NCI-H2227 (cell line): ENCODE results near the gene SEMA3B.
"Not testable (repeated sequence)": the region's sequence is repeated elsewhere in the genome, so short reads cannot be mapped to it uniquely, and the experiment has no call there.

ENCODE experiments used
- DNase-seq: peaks from one replicate; lab custom pipeline; 2025; ENCODE audit not compliant: unreplicated experiment; lab: John Stamatoyannopoulos, UW

SEMA3B gene

DNA sequence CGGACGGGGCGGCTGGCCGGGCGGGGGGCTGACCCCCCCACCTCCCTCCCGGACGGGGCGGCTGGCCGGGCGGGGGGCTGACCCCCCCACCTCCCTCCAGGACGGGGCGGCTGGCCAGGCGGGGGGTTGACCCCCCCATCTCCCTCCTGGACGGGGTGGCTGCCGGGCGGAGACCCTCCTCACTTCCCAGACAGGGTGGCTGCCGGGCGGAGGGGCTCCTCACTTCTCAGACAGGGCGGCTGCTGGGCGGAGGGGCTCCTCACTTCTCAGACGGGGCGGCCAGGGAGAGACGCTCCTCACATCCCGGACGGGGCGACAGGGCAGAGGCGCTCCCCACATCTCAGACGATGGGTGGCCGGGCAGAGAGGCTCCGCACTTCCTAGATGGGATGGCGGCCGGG, 43.1 kb downstream of the SEMA3B start:
- not testable (repeated sequence) for DNase-seq

GRCh38 chr3:50314342-50314741, 45.4 kb downstream of the SEMA3B start:
- no peak for DNase-seq

- no peak for DNase-seq
Measured at GRCh38 chr3:50314816-50315215, 45.9 kb downstream of the SEMA3B start.

- DNase-seq = peak; percentile 67
Measured at GRCh38 chr3:50316657-50317242, 47.8 kb downstream of the SEMA3B start.

DNA sequence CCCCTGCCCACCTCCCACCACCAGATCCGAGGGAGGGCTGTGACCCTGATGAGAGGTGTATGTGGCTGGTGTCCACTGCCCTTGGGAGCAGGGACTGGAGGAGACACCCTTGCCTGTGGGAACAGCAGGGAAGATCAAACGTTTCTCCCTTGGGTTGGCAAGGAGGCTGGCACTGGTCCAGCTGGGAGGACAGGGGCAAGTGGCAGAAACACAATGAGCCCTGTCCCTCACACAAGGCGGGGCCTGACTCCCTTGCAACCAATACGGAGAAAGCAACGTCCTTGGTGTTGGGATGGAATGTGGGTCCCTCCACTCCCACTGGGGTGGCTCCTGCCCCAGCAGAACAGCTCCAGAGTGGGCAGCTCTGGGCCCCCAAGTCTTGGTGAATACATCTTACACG, 48.4 kb downstream of the SEMA3B start:
- no peak for DNase-seq

- no peak for DNase-seq
Measured at GRCh38 chr3:50318163-50318562, 49.2 kb downstream of the SEMA3B start.

GRCh38 chr3:50318615-50319014, 49.7 kb downstream of the SEMA3B start:
- DNase-seq = no peak

DNA sequence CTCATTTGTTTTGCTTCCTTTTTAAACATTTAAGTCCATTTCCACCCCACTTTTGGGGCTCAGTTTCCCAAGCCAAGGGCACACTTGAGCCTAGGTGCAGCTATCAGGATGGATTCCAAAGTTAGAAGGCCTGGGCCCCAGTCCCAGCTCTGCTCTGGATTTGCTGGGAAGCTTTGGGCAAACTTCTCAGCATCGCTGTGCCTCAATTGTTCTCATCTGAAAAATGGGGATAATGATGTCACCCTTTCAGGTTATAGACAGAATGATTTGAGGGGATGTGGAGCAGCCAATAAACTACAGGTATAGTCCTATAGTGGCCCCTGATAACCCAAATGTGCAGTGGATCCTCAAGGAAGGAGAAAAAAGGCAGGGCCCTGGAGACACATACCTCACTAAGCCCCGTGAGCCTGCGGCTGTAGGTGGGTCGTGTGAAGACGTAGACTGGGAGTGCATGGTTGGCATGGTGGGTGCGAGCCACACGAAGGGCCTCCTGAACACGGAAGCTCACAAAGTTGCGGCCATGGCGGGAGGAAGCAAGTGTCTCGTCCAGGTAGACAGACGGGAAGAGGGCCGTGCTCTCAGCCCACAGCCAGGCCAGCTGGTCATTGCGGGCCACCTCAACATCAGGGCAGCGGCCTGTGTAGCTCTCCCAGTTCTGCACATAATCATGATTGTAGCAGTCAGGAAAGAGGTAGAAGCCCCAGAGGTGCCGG, 50.4 kb downstream of the SEMA3B start:
- no peak for DNase-seq

- no peak for DNase-seq
Measured at GRCh38 chr3:50319894-50320625, 51.1 kb downstream of the SEMA3B start.

DNA sequence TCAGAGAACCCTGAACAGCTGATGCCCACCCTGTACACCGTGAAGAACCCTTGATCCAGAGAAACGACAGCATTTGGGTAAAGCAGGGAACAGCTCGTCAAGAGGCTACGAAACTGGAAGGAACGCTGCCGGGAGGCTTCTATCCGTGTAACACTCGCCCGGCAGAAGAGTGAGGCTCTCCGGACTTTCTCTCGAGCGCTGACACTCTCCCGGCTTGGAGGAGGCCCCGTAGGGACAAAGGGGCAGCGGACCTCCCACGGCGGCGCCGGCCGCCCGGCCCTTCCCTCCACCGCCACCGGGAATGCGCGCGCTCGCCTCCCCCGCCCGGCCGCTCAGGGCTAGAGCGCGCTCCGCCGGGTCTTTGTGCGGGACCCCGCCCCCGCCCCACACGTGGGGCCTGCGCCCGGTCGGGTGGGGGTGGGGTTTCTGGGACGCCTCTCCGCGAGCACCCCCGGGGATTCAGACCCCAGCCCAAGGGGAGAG, 51.9 kb downstream of the SEMA3B start:
- DNase-seq = peak; percentile 84

GRCh38 chr3:50321336-50322114, 52.6 kb downstream of the SEMA3B start:
- DNase-seq = peak; percentile 88

DNA sequence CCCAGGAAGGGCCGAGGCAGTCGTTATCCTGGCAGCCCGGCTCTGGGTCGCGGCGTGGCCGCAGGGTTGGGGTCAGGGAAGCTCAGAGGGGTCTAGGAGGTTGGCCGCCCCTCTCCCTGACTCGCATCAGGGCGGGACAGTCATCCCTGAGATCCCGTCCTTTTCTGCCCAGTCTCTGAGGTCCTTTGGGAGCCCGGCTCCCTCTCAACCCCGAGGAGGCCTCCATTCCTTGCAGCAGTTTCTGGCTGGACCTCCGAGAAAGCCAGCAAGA, 53.1 kb downstream of the SEMA3B start:
- no peak for DNase-seq

DNA sequence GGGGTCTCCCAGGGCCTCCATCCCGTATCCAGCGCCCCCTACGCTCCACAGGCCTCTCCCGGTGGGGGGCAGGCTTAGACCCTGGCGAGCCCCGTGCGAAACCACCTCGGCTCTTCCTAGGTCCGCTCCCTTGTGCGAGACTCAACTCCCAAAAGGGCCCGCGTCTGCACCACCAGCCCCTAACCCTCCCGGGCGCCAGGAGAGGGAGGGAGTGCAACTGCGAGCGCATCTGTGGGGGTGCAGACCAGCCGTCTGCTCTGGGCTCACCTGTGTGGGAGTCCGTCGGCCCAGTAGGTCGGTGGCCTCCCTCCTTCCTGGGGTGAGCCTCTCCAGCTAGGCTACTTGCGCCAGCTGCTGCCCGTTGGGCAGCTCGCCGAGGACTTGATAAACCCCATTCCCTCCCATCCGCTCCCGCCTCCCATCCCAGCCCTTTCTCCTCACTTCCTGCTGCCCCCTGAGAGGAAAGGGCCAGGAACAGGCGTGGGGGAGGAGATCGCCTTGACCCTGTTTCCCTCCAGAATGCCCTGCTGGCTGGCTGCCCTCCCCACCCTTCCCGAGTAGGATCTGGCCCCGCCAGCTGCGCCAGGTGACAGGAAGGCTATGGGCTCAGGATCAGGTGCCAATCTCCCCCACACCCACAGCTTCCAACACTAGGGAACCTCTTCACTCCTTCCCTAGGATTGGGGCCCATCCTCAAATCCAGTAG, 53.6 kb downstream of the SEMA3B start, which contains the start of gene HYAL2:
Gene HYAL2 (minus strand): TSS at position 360 of the 706 bp plus-strand sequence. CDS start 2,256 bp downstream, outside the sequence.
- DNase-seq = no peak

- no peak for DNase-seq
Measured at GRCh38 chr3:50323092-50323600, 54.2 kb downstream of the SEMA3B start.

GRCh38 chr3:50323614-50324199, 54.8 kb downstream of the SEMA3B start:
- no peak for DNase-seq

DNA sequence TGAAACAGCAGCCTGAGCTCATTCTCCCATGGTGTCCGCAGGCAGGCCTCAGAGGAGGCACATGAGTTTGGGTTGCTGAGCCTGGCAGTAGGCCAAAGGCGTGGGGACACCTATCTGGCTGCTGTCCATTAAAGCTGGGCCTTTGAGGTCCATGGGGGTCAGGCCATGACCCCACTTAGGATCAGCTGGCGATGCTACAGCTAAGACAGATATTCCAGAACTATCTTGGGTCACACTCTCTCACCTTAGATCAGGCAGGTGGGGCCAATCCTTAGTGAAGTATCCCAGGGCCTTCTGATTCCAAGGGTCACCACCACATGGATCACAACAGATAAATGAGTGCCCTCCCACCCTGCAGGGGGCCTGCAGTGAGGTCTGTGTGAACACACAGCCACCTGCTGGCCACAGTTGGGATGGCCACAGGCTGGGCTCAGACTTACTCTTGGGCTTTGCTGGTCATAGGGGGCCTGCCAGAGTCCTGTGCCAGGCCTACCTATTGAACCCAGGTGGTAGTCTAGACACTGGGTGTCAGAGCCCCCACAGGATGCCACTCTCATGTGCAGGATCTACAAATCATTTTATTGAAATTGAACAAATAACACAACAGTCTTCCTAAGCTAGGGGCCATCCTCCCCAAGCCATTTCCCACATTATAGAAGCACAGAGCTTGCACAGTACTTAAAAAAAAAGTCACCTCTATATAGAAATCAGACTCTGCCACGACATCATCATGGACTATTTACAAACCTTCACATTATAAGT, 55.6 kb downstream of the SEMA3B start:
- peak; percentile 81 for DNase-seq

DNA sequence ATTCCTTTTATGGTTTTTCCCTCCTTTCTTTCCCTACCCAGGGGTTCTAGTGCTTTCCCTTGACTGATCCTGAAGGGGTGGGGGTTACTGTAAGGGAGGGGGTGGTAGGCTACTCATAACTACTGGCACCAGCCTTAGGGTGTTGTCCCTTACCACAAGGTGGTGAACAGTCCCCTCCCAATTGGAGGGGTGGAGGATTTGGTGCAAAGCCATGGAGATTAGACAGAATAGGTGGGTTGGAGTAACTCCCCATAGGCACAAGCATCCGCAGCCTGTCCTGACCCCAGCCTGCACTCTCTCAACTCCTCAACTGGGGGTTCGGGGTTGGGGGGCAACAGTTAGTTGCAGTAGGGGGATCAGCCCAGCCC, 56.1 kb downstream of the SEMA3B start:
- DNase-seq = no peak

DNA sequence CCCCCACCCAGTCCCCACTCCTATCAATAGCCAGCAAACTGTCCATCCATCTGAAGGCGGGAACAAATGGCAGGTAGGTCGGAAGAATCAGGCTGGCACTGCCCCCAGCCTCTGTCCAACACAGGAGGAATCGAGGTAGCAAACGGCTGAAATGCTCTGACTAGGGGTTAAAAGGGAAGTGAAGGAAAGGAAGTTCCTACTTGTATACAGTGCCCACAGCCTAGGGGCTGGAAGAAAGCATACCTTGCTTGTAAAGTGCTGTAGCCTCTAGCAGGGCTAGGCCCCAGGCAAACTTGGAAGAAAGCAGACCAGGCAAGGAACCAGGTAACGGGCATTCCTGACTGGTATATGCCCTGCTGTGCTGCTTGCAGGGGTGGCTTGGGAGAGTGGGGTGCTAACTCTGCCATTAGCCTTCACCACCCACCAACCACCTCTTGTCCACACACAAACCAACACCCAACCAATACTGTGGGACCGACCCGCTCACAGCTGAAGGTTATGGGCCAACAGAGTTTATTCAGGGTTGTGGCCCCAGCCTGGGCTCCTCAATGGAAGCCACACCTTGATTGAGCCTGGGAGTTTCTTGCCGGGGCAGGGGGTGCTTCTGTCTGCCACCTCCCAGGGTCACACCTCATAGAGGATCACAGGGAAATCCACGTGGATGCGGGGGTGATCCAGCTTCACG, 56.7 kb downstream of the SEMA3B start:
- no peak for DNase-seq

GRCh38 chr3:50326182-50326541, 57.2 kb downstream of the SEMA3B start:
- no peak for DNase-seq
